ENCODE data around the gene ACTR3.
A peak's percentile ranks its signal among the peaks of the same experiment; 100 is the strongest.

Gene ACTR3

DNA sequence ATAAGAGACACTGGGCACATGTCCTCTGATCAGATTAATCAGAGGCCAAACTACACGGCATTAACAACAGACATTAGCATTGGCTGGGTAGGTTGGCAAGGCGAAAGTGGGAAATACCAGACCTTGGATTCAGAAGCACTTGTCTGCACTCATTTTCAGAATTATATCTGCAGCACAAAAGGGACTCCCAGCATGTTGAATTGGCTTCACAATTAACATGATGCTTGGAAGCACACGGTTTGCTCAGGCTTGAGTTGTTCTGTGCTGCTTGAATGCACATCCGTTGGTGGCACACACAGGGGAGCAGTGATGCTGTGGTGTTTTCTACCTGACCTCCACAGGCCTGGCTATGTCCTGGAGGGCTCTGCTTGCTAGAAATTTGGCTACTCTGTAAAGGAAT, 83.9 kb downstream of the ACTR3 start:
- Histone ChIP-seq H3K36me3 (ENCODE audit: control insufficient read depth in 4 of 4, insufficient read depth in 4 of 4, low read length in 3 of 4) (peaks cover 0 to 3% (median 0%) of the 10 kb centered on the region in 4 experiments), H3K27ac (ENCODE audit: insufficient read depth in 1 of 2, low read depth in 1 of 2, low read length in 2 of 2, poor library complexity in 1 of 2, severe bottlenecking in 2 of 2) (no peak overlapping the region), H3K4me1 (ENCODE audit: control extremely low read depth in 1 of 4, control insufficient read depth in 4 of 4, insufficient read depth in 4 of 4, low read length in 3 of 4) (peaks cover 2 to 17% (median 4%) of the 10 kb centered on the region in 4 experiments), H3K9me3 (ENCODE audit: control extremely low read depth in 1 of 5, control insufficient read depth in 4 of 5, insufficient read depth in 2 of 5, low read depth in 1 of 5, low read length in 4 of 5) (no peaks in the 10 kb centered on the region), H3K4me3 (ENCODE audit: control insufficient read depth in 1 of 7, extremely low read depth in 1 of 7, insufficient read depth in 4 of 7, low read depth in 2 of 7, low read length in 6 of 7) (no peak overlapping the region), H3K27me3 (replicated peaks in 2 of 5; ENCODE audit: control insufficient read depth in 4 of 5, insufficient read depth in 5 of 5, low read length in 4 of 5) (no peaks in the 10 kb centered on the region)
- WGBS (ENCODE audit: insufficient coverage): 96% methylated on average over 3 of the region's 4 CpGs
- ChIA-PET POLR2A (no interaction called here), CTCF (no interaction called here)
- no peak for DNase-seq

DNA sequence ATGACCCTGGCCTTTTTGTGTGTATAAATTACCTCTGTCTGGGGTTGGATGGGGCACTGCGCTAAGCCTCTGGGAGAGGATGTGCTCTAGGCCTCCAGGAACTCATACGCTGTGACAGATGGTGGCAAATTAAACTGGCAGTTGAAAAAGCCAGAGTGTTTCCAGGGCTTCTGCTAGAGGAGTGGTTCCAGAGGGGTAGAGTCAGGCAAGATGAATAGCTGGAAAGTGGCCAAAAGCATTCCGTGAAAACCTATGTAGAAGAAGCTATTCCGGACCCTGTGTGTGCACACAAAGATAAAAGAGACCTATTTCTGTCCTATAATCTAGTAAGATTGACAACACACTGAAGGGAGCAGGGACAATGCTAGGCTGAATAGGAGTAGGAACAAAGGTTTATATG, 84.8 kb downstream of the ACTR3 start:
- Histone ChIP-seq H3K4me1 (ENCODE audit: control extremely low read depth in 1 of 4, control insufficient read depth in 4 of 4, insufficient read depth in 4 of 4, low read length in 3 of 4) (peaks cover 2 to 17% (median 4%) of the 10 kb centered on the region in 4 experiments), H3K36me3 (ENCODE audit: control insufficient read depth in 4 of 4, insufficient read depth in 4 of 4, low read length in 3 of 4) (no peaks in the 10 kb centered on the region), H3K4me3 (ENCODE audit: control insufficient read depth in 1 of 7, extremely low read depth in 1 of 7, insufficient read depth in 4 of 7, low read depth in 2 of 7, low read length in 6 of 7) (no peak overlapping the region), H3K27me3 (replicated peaks in 2 of 5; ENCODE audit: control insufficient read depth in 4 of 5, insufficient read depth in 5 of 5, low read length in 4 of 5) (no peaks in the 10 kb centered on the region), H3K9me3 (ENCODE audit: control extremely low read depth in 1 of 5, control insufficient read depth in 4 of 5, insufficient read depth in 2 of 5, low read depth in 1 of 5, low read length in 4 of 5) (peaks cover 0 to 2% (median under 1%) of the 10 kb centered on the region in 5 experiments), H3K27ac (ENCODE audit: insufficient read depth in 1 of 2, low read depth in 1 of 2, low read length in 2 of 2, poor library complexity in 1 of 2, severe bottlenecking in 2 of 2) (no peak overlapping the region)
- no peak for DNase-seq
- ChIA-PET CTCF (no interaction called here), POLR2A (no interaction called here)
- 92% methylated on average over 4 of the region's 4 CpGs for WGBS (ENCODE audit: insufficient coverage)

DNA sequence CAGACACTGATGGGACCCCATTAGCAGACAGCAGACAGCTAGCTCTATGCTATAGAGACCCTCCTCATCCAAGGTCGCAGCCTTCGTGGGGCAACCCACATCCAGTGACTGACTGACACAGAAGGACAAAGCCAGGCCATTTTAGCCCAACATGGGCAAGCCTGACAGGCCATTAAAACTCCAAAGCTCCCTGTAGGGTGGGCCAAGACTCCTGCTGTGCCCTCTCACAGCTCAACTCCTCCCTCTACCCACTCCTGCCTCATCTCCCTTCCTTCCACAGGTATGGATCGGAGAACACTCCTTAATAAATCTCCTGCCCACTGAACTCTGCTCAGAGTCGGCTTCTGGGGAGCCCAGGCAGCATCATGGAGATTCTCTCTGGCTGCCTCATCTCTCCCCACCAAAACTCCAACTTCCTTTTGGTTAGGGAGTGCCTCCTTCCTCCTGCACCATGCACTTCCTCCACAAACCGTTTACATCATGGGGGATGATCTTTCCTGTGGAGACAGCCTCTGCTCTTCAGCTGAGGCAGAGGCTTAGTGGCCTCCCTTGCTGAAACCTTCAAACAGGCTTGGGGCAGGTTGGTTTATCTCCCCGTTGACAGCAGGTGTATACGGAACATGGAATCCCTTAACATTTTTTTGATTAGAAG, 86.5 kb downstream of the ACTR3 start:
- Histone ChIP-seq H3K27ac (ENCODE audit: insufficient read depth in 1 of 2, low read depth in 1 of 2, low read length in 2 of 2, poor library complexity in 1 of 2, severe bottlenecking in 2 of 2) (no peak overlapping the region), H3K4me3 (ENCODE audit: control insufficient read depth in 1 of 7, extremely low read depth in 1 of 7, insufficient read depth in 4 of 7, low read depth in 2 of 7, low read length in 6 of 7) (no peak overlapping the region), H3K27me3 (replicated peaks in 2 of 5; ENCODE audit: control insufficient read depth in 4 of 5, insufficient read depth in 5 of 5, low read length in 4 of 5) (no peaks in the 10 kb centered on the region), H3K9me3 (ENCODE audit: control extremely low read depth in 1 of 5, control insufficient read depth in 4 of 5, insufficient read depth in 2 of 5, low read depth in 1 of 5, low read length in 4 of 5) (peaks cover 0 to 6% (median 2%) of the 10 kb centered on the region in 5 experiments), H3K4me1 (ENCODE audit: control extremely low read depth in 1 of 4, control insufficient read depth in 4 of 4, insufficient read depth in 4 of 4, low read length in 3 of 4) (peaks cover 0 to 17% (median 4%) of the 10 kb centered on the region in 4 experiments), H3K36me3 (ENCODE audit: control insufficient read depth in 4 of 4, insufficient read depth in 4 of 4, low read length in 3 of 4) (no peaks in the 10 kb centered on the region)
- ChIA-PET CTCF (interaction anchor here (1.1 kb wide), 1 partner anchor 11 kb away, joined by 3 read pairs; no protein-coding TSS in a partner anchor), POLR2A (no interaction called here)
- 81% methylated on average over 7 of the region's 7 CpGs for WGBS (ENCODE audit: insufficient coverage)
- no peak for DNase-seq

DNA sequence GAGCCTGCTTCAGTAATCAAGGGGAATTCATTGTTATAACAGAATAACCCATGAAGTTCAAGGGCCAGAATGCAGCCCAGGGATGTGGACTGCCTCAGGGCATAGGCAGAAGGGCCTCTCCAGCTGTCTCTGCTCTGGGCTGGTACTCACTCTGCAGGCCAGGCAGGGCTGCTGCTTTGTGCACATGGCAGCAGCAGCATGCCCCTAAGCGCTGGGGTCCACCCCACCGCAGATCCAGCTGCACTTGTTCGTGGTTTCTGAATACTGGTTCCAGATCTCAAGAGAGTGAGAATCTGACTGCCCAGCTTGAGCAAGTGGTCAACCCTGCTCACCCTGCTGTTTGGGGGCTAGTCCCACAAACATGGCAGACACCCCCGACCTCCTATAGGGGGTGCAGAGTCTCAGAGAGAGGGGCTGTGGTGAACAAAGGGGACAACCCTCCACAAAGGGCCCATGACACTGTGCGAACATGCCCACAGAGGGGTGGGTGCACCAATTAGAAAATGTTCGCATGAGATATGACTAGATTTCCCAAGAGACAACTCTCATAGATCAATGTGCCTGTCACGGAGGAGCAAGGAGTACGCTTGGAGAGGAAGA, 87.3 kb downstream of the ACTR3 start:
- 96% methylated on average over 6 of the region's 8 CpGs for WGBS (ENCODE audit: insufficient coverage)
- Histone ChIP-seq H3K27ac (ENCODE audit: insufficient read depth in 1 of 2, low read depth in 1 of 2, low read length in 2 of 2, poor library complexity in 1 of 2, severe bottlenecking in 2 of 2) (no peak overlapping the region), H3K4me3 (ENCODE audit: control insufficient read depth in 1 of 7, extremely low read depth in 1 of 7, insufficient read depth in 4 of 7, low read depth in 2 of 7, low read length in 6 of 7) (no peak overlapping the region), H3K27me3 (replicated peaks in 2 of 5; ENCODE audit: control insufficient read depth in 4 of 5, insufficient read depth in 5 of 5, low read length in 4 of 5) (no peaks in the 10 kb centered on the region), H3K9me3 (ENCODE audit: control extremely low read depth in 1 of 5, control insufficient read depth in 4 of 5, insufficient read depth in 2 of 5, low read depth in 1 of 5, low read length in 4 of 5) (peaks cover 0 to 6% (median 2%) of the 10 kb centered on the region in 5 experiments), H3K4me1 (ENCODE audit: control extremely low read depth in 1 of 4, control insufficient read depth in 4 of 4, insufficient read depth in 4 of 4, low read length in 3 of 4) (peaks cover 0 to 17% (median 4%) of the 10 kb centered on the region in 4 experiments), H3K36me3 (ENCODE audit: control insufficient read depth in 4 of 4, insufficient read depth in 4 of 4, low read length in 3 of 4) (no peaks in the 10 kb centered on the region)
- ChIA-PET POLR2A (no interaction called here), CTCF (interaction anchor here (1.1 to 2.5 kb wide), 4 partner anchors 8 to 575 kb away, joined by 3 to 11 read pairs (median 4); no protein-coding TSS in a partner anchor)
- DNase-seq: no peak

DNA sequence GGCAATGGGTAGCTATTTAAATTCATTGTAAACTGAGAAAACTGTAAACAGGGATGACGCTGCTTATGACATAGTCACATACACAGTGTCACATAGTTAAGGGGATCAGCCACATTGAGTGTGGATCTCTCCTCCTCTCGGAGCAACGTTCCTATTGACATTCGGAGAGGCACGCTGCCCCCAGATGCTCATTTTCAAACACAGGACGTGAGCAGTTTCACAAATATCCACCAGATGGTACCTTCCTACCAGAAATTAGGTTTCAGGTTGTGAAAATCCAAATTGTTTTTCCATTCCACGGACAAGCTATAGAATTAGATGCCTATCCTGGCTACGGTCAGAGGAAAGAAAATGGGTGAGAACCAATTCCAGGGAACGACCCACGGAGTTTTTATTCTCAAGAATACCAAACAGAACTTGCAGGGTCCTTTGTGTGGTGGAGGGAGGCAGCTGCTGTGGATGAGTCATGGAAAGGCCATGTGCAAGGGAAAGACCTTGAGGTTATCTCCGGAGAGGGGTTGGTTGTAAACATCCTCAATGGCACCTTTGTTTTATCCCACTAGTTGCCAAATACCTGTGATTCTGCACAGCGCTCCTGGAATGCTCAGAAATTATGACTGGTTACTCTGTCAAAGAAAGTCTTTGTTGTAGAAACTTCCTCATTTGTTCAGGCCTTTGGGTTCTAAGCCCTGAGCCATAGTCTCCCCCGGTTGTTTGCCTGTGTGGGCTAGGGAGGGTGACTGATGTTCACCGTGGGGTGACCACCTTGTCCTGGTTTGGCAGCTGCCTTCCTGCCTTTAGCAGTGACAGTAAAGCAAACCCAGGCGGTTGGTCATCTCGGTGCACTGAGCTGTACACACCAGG, 88.0 kb downstream of the ACTR3 start:
- ChIA-PET CTCF (interaction anchor here (1.0 to 2.5 kb wide), 6 partner anchors 9 to 574 kb away, joined by 3 to 11 read pairs (median 4); no protein-coding TSS in a partner anchor), POLR2A (no interaction called here)
- Histone ChIP-seq H3K4me1 (ENCODE audit: control extremely low read depth in 1 of 4, control insufficient read depth in 4 of 4, insufficient read depth in 4 of 4, low read length in 3 of 4) (peaks cover 0 to 17% (median 4%) of the 10 kb centered on the region in 4 experiments), H3K27me3 (replicated peaks in 2 of 5; ENCODE audit: control insufficient read depth in 4 of 5, insufficient read depth in 5 of 5, low read length in 4 of 5) (no peaks in the 10 kb centered on the region), H3K27ac (ENCODE audit: insufficient read depth in 1 of 2, low read depth in 1 of 2, low read length in 2 of 2, poor library complexity in 1 of 2, severe bottlenecking in 2 of 2) (no peak overlapping the region), H3K36me3 (ENCODE audit: control insufficient read depth in 4 of 4, insufficient read depth in 4 of 4, low read length in 3 of 4) (no peaks in the 10 kb centered on the region), H3K4me3 (ENCODE audit: control insufficient read depth in 1 of 7, extremely low read depth in 1 of 7, insufficient read depth in 4 of 7, low read depth in 2 of 7, low read length in 6 of 7) (no peak overlapping the region), H3K9me3 (ENCODE audit: control extremely low read depth in 1 of 5, control insufficient read depth in 4 of 5, insufficient read depth in 2 of 5, low read depth in 1 of 5, low read length in 4 of 5) (peaks cover 0 to 6% (median 2%) of the 10 kb centered on the region in 5 experiments)
- peak in 2 of 3 donors; percentile 17 to 35 for DNase-seq
- WGBS (ENCODE audit: insufficient coverage): 82% methylated on average over 13 of the region's 16 CpGs

DNA sequence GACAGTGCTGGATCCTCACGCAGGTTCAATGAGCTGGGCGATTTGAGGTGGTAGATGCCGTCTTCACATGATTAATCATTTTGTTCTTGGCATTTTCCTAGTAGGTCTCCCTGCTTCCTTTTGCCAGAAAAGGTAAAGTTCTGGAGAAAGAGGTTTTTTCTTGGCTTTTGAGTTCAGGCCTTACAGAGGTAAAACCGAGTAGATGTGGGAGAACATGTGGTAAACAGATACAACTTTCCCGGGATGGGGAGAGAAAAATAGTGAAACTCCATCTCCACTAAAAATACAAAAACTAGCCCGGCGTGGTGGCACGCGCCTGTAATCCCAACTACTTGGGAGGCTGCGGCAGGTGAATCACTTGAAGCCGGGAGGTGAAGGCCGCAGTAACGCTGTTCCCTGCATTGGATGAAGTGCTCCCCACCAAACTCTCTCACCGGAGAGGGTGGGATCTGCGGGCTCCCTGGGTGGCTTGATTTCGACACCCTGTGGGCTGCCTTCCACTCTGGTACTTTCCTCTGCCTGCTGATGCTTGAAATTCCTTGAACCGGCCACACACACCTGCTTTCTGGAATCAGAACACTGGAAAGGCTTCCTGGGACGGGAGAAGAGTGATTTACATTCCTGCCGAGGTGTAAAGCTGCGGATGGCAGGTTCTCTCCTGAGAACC, 88.8 kb downstream of the ACTR3 start:
- DNase-seq: no peak
- Histone ChIP-seq H3K9me3 (ENCODE audit: control extremely low read depth in 1 of 5, control insufficient read depth in 4 of 5, insufficient read depth in 2 of 5, low read depth in 1 of 5, low read length in 4 of 5) (peaks cover 0 to 6% (median 2%) of the 10 kb centered on the region in 5 experiments), H3K4me1 (ENCODE audit: control extremely low read depth in 1 of 4, control insufficient read depth in 4 of 4, insufficient read depth in 4 of 4, low read length in 3 of 4) (peaks cover 0 to 17% (median 4%) of the 10 kb centered on the region in 4 experiments), H3K4me3 (ENCODE audit: control insufficient read depth in 1 of 7, extremely low read depth in 1 of 7, insufficient read depth in 4 of 7, low read depth in 2 of 7, low read length in 6 of 7) (no peak overlapping the region), H3K36me3 (ENCODE audit: control insufficient read depth in 4 of 4, insufficient read depth in 4 of 4, low read length in 3 of 4) (no peaks in the 10 kb centered on the region), H3K27ac (ENCODE audit: insufficient read depth in 1 of 2, low read depth in 1 of 2, low read length in 2 of 2, poor library complexity in 1 of 2, severe bottlenecking in 2 of 2) (no peak overlapping the region), H3K27me3 (replicated peaks in 2 of 5; ENCODE audit: control insufficient read depth in 4 of 5, insufficient read depth in 5 of 5, low read length in 4 of 5) (no peaks in the 10 kb centered on the region)
- ChIA-PET CTCF (interaction anchor here (0.7 to 2.5 kb wide), 10 partner anchors 9 to 800 kb away, joined by 3 to 11 read pairs (median 4); no protein-coding TSS in a partner anchor), POLR2A (no interaction called here)
- WGBS (ENCODE audit: insufficient coverage): 98% methylated on average over 15 of the region's 20 CpGs

Measured in common myeloid progenitor, CD34-positive (primary cell).